HG03039 (cell line): ENCODE results near the gene KIF2C.
"Not testable (repeated sequence)": the region's sequence is repeated elsewhere in the genome, so short reads cannot be mapped to it uniquely, and the experiment has no call there.

ENCODE experiments used
- ATAC-seq: cut with Tn5 transposase; IDR thresholded peaks from one replicate; pipeline ENCODE4 v1.9.1; 2021; ENCODE audit warnings: mild to moderate bottlenecking, moderate library complexity; ENCODE audit not compliant: unreplicated experiment

Gene KIF2C

GRCh38 chr1:44739307-44740178 lies at the start of gene KIF2C:
Gene KIF2C, plus strand, starts transcription at chr1:44739837. Its CDS starts 96 bp downstream, at chr1:44739933.
- ATAC-seq = peak; percentile 94

- no peak for ATAC-seq
Measured at GRCh38 chr1:44693159-44693558, 46.5 kb upstream of the KIF2C start.

- no peak for ATAC-seq
Measured at GRCh38 chr1:44693900-44694299, 45.7 kb upstream of the KIF2C start.

- ATAC-seq = no peak
Measured at GRCh38 chr1:44694863-44695478, 44.7 kb upstream of the KIF2C start.

- no peak for ATAC-seq
Measured at GRCh38 chr1:44695671-44696070, 44.0 kb upstream of the KIF2C start.

- no peak for ATAC-seq
Measured at GRCh38 chr1:44696101-44696500, 43.5 kb upstream of the KIF2C start.

- no peak for ATAC-seq
Measured at GRCh38 chr1:44696789-44697345, 42.8 kb upstream of the KIF2C start.

GRCh38 chr1:44698138-44698537 lies 41.5 kb upstream of the KIF2C start:
- ATAC-seq = no peak

GRCh38 chr1:44699375-44699774 lies 40.3 kb upstream of the KIF2C start:
- not testable (repeated sequence) for ATAC-seq

- no peak for ATAC-seq
Measured at GRCh38 chr1:44700573-44700972, 39.1 kb upstream of the KIF2C start.

- no peak for ATAC-seq
Measured at GRCh38 chr1:44701141-44701573, 38.5 kb upstream of the KIF2C start.

GRCh38 chr1:44705470-44705869 lies 34.2 kb upstream of the KIF2C start:
- ATAC-seq = no peak

- no peak for ATAC-seq
Measured at GRCh38 chr1:44705938-44706337, 33.7 kb upstream of the KIF2C start.

GRCh38 chr1:44707112-44707881 lies 32.3 kb upstream of the KIF2C start:
- no peak for ATAC-seq

- no peak for ATAC-seq
Measured at GRCh38 chr1:44707959-44708831, 31.4 kb upstream of the KIF2C start.

GRCh38 chr1:44713321-44713781 lies 26.3 kb upstream of the KIF2C start:
- ATAC-seq = no peak

- ATAC-seq = no peak
Measured at GRCh38 chr1:44714532-44714931, 25.1 kb upstream of the KIF2C start.

- no peak for ATAC-seq
Measured at GRCh38 chr1:44714944-44715571, 24.6 kb upstream of the KIF2C start.

GRCh38 chr1:44717156-44717555 lies 22.5 kb upstream of the KIF2C start:
- ATAC-seq = no peak

GRCh38 chr1:44717653-44718052 lies 22.0 kb upstream of the KIF2C start:
- no peak for ATAC-seq
